ENCODE results near the gene FBXO2. TPM values are rescaled to one million over a fixed set of nuclear protein-coding genes. Genes with fewer than 3 reads are reported as not detected.

Gene FBXO2
- total and polyA plus RNA-seq, 9 of the 15 experiments (the other 6 are each of a cell fraction or from before 2014, with no cell fraction given) = 0.04 to 1.9 (median 0.27) TPM

- TF ChIP-seq ZBTB49 (CRISPR knock-in tag; IDR thresholded peaks at IDR 0.05; ENCODE audit: borderline replicate concordance) (no peak), NR3C1 (CRISPR knock-in tag; IDR thresholded peaks at IDR 0.05) (no peak), RBM14 (IDR thresholded peaks at IDR 0.05; ENCODE audit: borderline replicate concordance, insufficient read depth, low read depth, low read length) (no peak), BRD9 (IDR thresholded peaks at IDR 0.05; ENCODE audit: low read depth, partially characterized antibody) (no peak), DACH1 (IDR thresholded peaks at IDR 0.05; ENCODE audit: partially characterized antibody) (no peak), MYBL2 (IDR thresholded peaks at IDR 0.05; ENCODE audit: low read depth) (no peak), MYBL2 (CRISPR knock-in tag; IDR thresholded peaks at IDR 0.05; ENCODE audit: borderline replicate concordance) (no peak), E2F3 (CRISPR knock-in tag; IDR thresholded peaks at IDR 0.05) (no peak), CBFA2T2 (conservative IDR thresholded peaks at IDR 0.05) (peak; percentile 87), ZFPM2 (CRISPR knock-in tag; IDR thresholded peaks at IDR 0.05) (no peak), ZNF75A (CRISPR knock-in tag; IDR thresholded peaks at IDR 0.05) (no peak), PHTF2 (CRISPR knock-in tag; IDR thresholded peaks at IDR 0.05) (no peak), FOXM1 (IDR thresholded peaks at IDR 0.05; ENCODE audit: low read depth) (peak; percentile 77; the same call in 1 of the 2 replicates), FOXM1 (CRISPR knock-in tag; IDR thresholded peaks at IDR 0.05; ENCODE audit: low read depth) (no peak), NELFE (IDR thresholded peaks at IDR 0.05; ENCODE audit: insufficient read depth, insufficient read length) (no peak), MAFG (tag; conservative IDR thresholded peaks at IDR 0.05) (no peak), MYNN (IDR thresholded peaks at IDR 0.05) (peak; percentile 69; the same call in 1 of the 2 replicates), MYNN (CRISPR knock-in tag; IDR thresholded peaks at IDR 0.05) (no peak), E2F6 (IDR thresholded peaks at IDR 0.05; ENCODE audit: borderline replicate concordance in 1 of 2, extremely low read depth in 1 of 2, insufficient read depth in 1 of 2, insufficient read length in 1 of 2, low read depth in 1 of 2, low read length in 1 of 2, poor library complexity in 1 of 2, severe bottlenecking in 1 of 2) (no peak), ZBTB11 (CRISPR knock-in tag; IDR thresholded peaks at IDR 0.05) (peak in 1 of 3 experiments; percentile 66; a peak in 2 of 6 replicates), NEUROD1 (IDR thresholded peaks at IDR 0.05; ENCODE audit: borderline replicate concordance, low read depth, low read length, partially characterized antibody) (peak; percentile 54), NFRKB (IDR thresholded peaks at IDR 0.05; ENCODE audit: low read depth) (no peak)
These were observed 17.5 kb upstream of the FBXO2 start (continued) for GRCh38 chr1:11671544-11672286.

Measured in K562 (cell line).